ENCODE results near the gene HEATR5A.

- no peak for TF ChIP-seq CTCF (IDR thresholded peaks at IDR 0.05)
- TF ChIP-seq POLR2A (IDR thresholded peaks at IDR 0.05), result no peak
These were observed 156.7 kb downstream of the HEATR5A start for GRCh38 chr14:31263485-31264133.

All from Peyer's patch (tissue), 4 donors.